Caco-2 (cell line): ENCODE results near the gene DDR2. TPM values are rescaled to one million over a fixed set of nuclear protein-coding genes. Genes with fewer than 3 reads are reported as not detected.
"Not testable (repeated sequence)": the region's sequence is repeated elsewhere in the genome, so short reads cannot be mapped to it uniquely, and the experiment has no call there.

Experiments used
- Bru-seq: library from RNA; stranded (reverse); fragments of 400-500 nt; gene quantifications from one replicate; lab custom pipeline; 2021; lab: Mats Ljungman, UMichigan
- BruChase-seq, 2 experiments: library from RNA; stranded (reverse); fragments of 400-500 nt; gene quantifications; one replicate each; lab custom pipeline; 2021; lab: Mats Ljungman, UMichigan
- BruUV-seq: library from RNA; stranded (reverse); fragments of 400-500 nt; replicated peaks from 2 replicates; lab custom pipeline; 2021; lab: Mats Ljungman, UMichigan
- CTCF ChIA-PET: fragments of 300-600 bp; sonication (Branson Sonifier 250); formaldehyde crosslinking; loops from one replicate; lab custom pipeline; 2022; ENCODE audit warnings: antibody characterized with exemption; lab: Charles Lee
- POLR2A ChIA-PET: fragments of 300-600 bp; sonication (Branson Sonifier 250); formaldehyde crosslinking; loops from one replicate; lab custom pipeline; 2022; ENCODE audit warnings: antibody characterized with exemption; lab: Charles Lee
- DNase-seq, 2 experiments: peaks; one replicate each; pipeline versions ENCODE4 v3.0.0 to v3.0.0-alpha.2; 2020 to 2022
- H3K27me3 ChIP-seq: replicated peaks from 2 replicates; pipeline ENCODE4 v1.6.0; 2011; ENCODE audit warnings: low read length; ENCODE audit not compliant: control insufficient read depth, insufficient read depth
- H3K36me3 ChIP-seq: 2 replicates; pipeline ENCODE4 v1.5.1; 2011; ENCODE audit warnings: low read length; ENCODE audit not compliant: control insufficient read depth, insufficient read depth
- H3K4me1 ChIP-seq: fragments of 250-450 bp; sonication (Bioruptor Pico); 2 replicates; pipeline ENCODE4 v1.5.1; 2020; ENCODE audit warnings: mild to moderate bottlenecking
- H3K4me3 ChIP-seq: 2 replicates; pipeline ENCODE4 v1.5.1; 2011; ENCODE audit warnings: low read depth, mild to moderate bottlenecking, control low read depth, low read length
- H3K9me3 ChIP-seq: fragments of 250-450 bp; sonication (Bioruptor Pico); 2 replicates; pipeline ENCODE4 v1.5.1; 2020; ENCODE audit warnings: mild to moderate bottlenecking, moderate library complexity
- H3K27ac Mint-ChIP-seq: one replicate; pipeline ENCODE4 v1.8.0; 2022; ENCODE audit warnings: mixed read lengths; ENCODE audit not compliant: unreplicated experiment
- H3K27me3 Mint-ChIP-seq: one replicate; pipeline ENCODE4 v1.8.0; 2022; ENCODE audit warnings: mixed read lengths; ENCODE audit not compliant: insufficient read depth, unreplicated experiment
- H3K36me3 Mint-ChIP-seq: one replicate; pipeline ENCODE4 v1.8.0; 2022; ENCODE audit warnings: mild to moderate bottlenecking, mixed read lengths; ENCODE audit not compliant: insufficient read depth, unreplicated experiment
- H3K4me1 Mint-ChIP-seq: one replicate; pipeline ENCODE4 v1.8.0; 2022; ENCODE audit warnings: low read depth, mixed read lengths; ENCODE audit not compliant: unreplicated experiment
- H3K4me3 Mint-ChIP-seq: one replicate; pipeline ENCODE4 v1.8.0; 2022; ENCODE audit warnings: mild to moderate bottlenecking, moderate library complexity, mixed read lengths; ENCODE audit not compliant: unreplicated experiment
- H3K9me3 Mint-ChIP-seq: one replicate; pipeline ENCODE4 v1.8.0; 2022; ENCODE audit warnings: mixed read lengths; ENCODE audit not compliant: unreplicated experiment
- CTCF ChIP-seq, 2 experiments: fragments of 200-600 bp in 1 of 2; IDR thresholded peaks; 1 replicate in 1 of 2; 2 replicates in 1 of 2; pipeline versions ENCODE4 v1.5.1 to v1.8.0; 2011 to 2022; ENCODE audit warnings: antibody characterized with exemption in 1 of 2, control low read depth in 1 of 2, inconsistent platforms in 1 of 2, low read depth in 1 of 2, low read length in 1 of 2, mild to moderate bottlenecking in 1 of 2, moderate library complexity in 1 of 2; ENCODE audit not compliant: insufficient read depth in 1 of 2, severe bottlenecking in 1 of 2, unreplicated experiment in 1 of 2
- intact Hi-C: fragments of 100-400 bp; cut with micrococcal nuclease; formaldehyde crosslinking; loops from one replicate; pipeline ENCODE4 v1.10.0; 2022; ENCODE audit not compliant: unreplicated experiment
- long read RNA-seq: library from polyadenylated mRNA; stranded (forward); transcript quantifications from one replicate; pipeline ENCODE4 v2.0.0, GENCODE V29; 2022
- total RNA-seq: library from RNA; stranded (reverse); gene quantifications from 2 replicates; pipeline ENCODE4 v1.2.3, GENCODE V29; 2022

Gene DDR2
- total RNA-seq = 0.65 and 0.73 TPM in 2 replicates
- Bru-seq, nascent RNA = percentile 32 among the genes with signal in this experiment
- percentile 41 among the genes with signal in this experiment for BruChase-seq, experiment 1, labeled RNA remaining after a 2-hour chase
- BruChase-seq, experiment 2, labeled RNA remaining after a 6-hour chase = percentile 33 among the genes with signal in this experiment
- long read RNA-seq = 0 reads

DNA sequence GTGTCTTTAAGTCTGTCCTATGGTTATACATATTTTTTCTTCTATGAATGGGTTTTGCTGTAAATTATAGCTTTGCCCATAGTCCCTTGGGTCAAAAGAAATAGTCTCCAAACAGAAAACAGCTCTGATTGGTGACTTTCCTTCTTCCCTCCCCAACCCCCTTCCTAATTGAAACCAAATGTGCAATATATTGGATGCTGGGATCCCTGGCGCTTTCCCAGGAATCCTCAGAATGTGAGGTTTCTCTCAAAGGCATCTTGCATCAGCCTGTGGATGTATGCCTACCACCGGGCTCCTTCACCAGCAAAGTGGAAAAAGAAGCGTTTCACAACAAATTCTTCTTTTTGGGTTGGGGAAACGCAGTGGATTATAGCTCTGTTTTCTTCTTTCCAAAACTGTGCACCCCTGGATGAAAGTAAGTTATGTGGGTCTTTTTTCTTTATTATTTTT is at the start of gene DDR2:
Gene DDR2 (plus strand): TSS at position 248 of the 450 bp plus-strand sequence. CDS start 86,600 bp downstream, outside the sequence.
- Mint-ChIP-seq H3K27ac (no peak within 1 kb of the TSS), H3K4me1 (peaks cover 7% of the 10 kb centered on the region), H3K9me3 (no peaks in the 10 kb centered on the region), H3K36me3 (no peaks in the 10 kb centered on the region), H3K4me3 (no peak within 1 kb of the TSS), H3K27me3 (no peaks in the 10 kb centered on the region)
- CTCF ChIA-PET = interaction anchor here (0.6 kb wide), 1 partner anchor 256 kb away, joined by 3 read pairs; no protein-coding TSS in a partner anchor
- no peak for DNase-seq
- Histone ChIP-seq H3K9me3 (no peaks in the 10 kb centered on the region), H3K36me3 (no peaks in the 10 kb centered on the region), H3K4me3 (no peak within 1 kb of the TSS), H3K27me3 (no peaks in the 10 kb centered on the region; the same call in 1 of the 2 replicates), H3K4me1 (no peaks in the 10 kb centered on the region)
- intact Hi-C loops = no loop called here
- BruUV-seq = no TSS peak
- POLR2A ChIA-PET = no interaction called here
- no peak for TF ChIP-seq CTCF (IDR thresholded peaks at IDR 0.05; ENCODE audit: insufficient read depth in 1 of 2, low read depth in 1 of 2, low read length in 1 of 2, severe bottlenecking in 1 of 2, unreplicated experiment in 1 of 2)

DNA sequence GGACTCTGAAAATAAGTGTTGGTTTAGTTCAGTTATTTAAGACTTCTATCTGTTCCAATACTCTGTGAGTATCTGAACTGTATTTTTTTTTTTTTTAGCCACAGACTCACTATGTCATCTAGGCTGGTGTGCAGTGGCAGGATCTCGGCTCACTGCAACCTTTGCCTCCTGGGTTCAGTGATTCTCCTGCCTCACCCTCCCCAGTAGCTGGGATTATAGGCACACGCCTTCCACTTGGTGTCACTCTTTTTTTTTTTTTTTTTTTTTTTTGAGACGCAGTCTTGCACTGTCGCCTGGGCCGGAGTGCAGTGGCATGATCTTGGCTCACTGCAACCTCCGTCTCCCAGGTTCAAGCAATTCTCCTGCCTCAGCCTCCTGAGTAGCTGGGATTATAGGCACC is 49.4 kb upstream of the DDR2 start:
- H3K4me3 Mint-ChIP-seq, H3K27ac Mint-ChIP-seq, H3K27me3 ChIP-seq, DNase-seq, BruUV-seq, H3K36me3 ChIP-seq, H3K4me3 ChIP-seq, H3K4me1 Mint-ChIP-seq, CTCF ChIA-PET, H3K9me3 Mint-ChIP-seq, H3K4me1 ChIP-seq, POLR2A ChIA-PET, H3K9me3 ChIP-seq, intact Hi-C loops, H3K27me3 Mint-ChIP-seq: not testable (repeated sequence)
- H3K36me3 Mint-ChIP-seq = peaks cover 10% of the 10 kb centered on the region

- H3K4me3 ChIP-seq, POLR2A ChIA-PET, H3K4me1 ChIP-seq, H3K27me3 Mint-ChIP-seq, CTCF ChIA-PET, intact Hi-C loops, H3K4me3 Mint-ChIP-seq, DNase-seq, H3K9me3 ChIP-seq, H3K4me1 Mint-ChIP-seq, H3K27ac Mint-ChIP-seq, H3K27me3 ChIP-seq, BruUV-seq, H3K9me3 Mint-ChIP-seq, H3K36me3 ChIP-seq: not testable (repeated sequence)
- H3K36me3 Mint-ChIP-seq = peaks cover 21% of the 10 kb centered on the region
Observed at GRCh38 chr1:162585101-162585500, 47.2 kb upstream of the DDR2 start.

DNA sequence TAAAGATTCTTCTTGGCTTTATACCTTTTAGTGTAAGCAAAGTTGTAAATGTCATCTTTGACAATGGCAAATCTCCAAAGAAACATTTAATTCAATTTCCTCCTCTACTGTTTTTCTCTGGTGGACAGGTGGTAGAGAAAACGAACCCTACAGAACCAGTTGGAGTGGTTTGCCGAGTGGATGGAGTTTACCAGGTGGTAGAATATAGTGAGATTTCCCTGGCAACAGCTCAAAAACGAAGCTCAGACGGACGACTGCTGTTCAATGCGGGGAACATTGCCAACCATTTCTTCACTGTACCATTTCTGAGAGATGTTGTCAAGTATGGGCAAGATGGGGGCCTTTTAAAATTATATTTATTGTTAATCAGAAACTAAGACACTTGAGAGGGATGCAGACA is 44.9 kb upstream of the DDR2 start:
- Mint-ChIP-seq H3K4me1 (no peaks in the 10 kb centered on the region), H3K27me3 (no peaks in the 10 kb centered on the region), H3K36me3 (peaks cover 17% of the 10 kb centered on the region), H3K27ac (no peak overlapping the region), H3K9me3 (no peaks in the 10 kb centered on the region), H3K4me3 (no peak overlapping the region)
- no peak for DNase-seq
- Histone ChIP-seq H3K36me3 (no peaks in the 10 kb centered on the region), H3K4me3 (no peak overlapping the region), H3K9me3 (no peaks in the 10 kb centered on the region), H3K27me3 (no peaks in the 10 kb centered on the region), H3K4me1 (no peaks in the 10 kb centered on the region)
- ChIA-PET POLR2A (no interaction called here), CTCF (no interaction called here)
- intact Hi-C loops = no loop called here
- no peak for TF ChIP-seq CTCF (IDR thresholded peaks at IDR 0.05; ENCODE audit: insufficient read depth in 1 of 2, low read depth in 1 of 2, low read length in 1 of 2, severe bottlenecking in 1 of 2, unreplicated experiment in 1 of 2)
- no TSS peak for BruUV-seq
